ENCODE measurements around the gene NFKBIA.
"Not testable (repeated sequence)": the region's sequence is repeated elsewhere in the genome, so short reads cannot be mapped to it uniquely, and the experiment has no call there.

Gene NFKBIA

DNA sequence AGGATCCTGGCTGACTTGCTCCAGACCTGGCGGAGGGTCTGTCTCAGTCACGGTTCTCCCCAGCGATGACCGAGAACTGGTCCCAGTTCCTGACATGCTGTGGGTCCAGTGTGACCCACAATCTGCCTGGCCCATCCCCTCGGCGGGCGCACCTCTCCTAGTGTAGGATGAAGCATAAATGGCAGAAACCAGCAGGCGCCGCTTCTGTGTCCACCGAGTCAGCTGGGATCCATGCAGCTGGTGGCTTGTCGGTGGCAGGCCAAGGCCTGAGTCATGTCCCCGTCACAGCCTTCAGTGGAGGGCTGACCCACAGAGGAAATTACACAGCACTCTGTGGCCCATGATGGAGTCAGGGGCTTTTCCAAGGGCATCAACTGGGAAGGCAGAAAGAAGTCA is 38.5 kb downstream of the NFKBIA start:
- DNase-seq, result no peak

DNA sequence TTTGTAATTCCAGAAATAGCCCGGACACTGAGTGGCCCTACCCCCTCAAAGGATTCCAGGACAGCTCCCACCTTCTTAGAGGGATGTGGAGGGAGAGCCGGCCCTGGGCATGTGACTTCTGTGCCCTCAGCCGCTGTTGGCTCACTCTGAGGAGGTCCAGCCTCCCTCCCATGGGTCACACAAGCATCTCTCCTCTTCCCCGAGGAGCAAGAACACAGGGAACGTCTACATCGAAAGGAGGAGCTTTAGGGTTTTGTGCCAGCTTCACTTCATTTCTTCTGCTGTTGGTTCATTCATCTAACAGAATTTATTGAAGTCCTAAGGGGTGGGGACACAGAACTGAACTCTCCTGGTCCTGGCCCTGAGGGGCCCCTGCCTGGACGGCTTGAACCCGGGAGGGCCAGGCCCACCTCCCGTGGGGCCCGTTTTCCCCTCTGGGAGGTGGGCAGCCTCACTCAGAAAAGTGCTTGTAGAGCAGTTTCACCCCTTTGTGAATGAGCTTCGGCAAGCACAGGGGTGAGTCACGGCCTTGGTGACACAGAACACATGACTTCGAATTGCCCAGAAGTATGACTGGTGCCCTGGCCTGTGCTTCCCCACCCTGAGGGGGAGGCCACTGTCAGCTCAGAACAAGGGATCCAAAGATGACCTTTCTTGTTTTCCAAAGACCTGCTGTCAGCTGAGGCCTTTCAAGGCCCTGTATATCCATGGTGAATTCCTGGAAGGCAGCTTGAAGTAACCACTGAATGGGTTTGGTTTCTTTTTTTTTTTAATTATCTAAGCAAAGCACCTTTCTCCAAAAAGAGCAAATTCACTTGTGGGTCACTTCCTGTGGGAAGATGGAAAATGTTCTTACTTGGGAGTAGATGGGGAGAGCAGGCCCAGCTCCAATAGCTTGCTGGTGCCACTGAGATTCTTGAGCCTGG is 39.2 kb downstream of the NFKBIA start:
- DNase-seq, result no peak

DNA sequence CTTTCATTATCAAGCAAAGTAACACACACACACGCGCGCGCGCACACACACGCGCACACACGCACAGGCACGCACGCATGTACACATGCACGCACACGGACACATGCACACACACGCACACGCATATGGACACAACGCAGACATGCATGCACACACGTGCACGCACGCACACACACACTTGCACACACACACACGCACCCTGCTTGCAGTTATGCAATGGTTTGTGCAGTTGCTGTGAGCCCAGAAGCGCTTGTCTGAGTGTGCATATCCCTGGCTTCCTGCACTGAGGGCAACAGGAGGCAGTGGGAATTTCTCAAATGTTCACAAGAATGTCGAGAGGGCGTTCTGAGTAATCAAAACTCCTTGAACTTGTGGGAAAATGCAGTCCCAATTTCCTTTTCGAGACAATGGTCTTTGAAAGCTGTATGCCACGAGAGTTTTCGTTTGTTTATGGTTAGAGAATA is 41.6 kb downstream of the NFKBIA start:
- no peak for DNase-seq

DNA sequence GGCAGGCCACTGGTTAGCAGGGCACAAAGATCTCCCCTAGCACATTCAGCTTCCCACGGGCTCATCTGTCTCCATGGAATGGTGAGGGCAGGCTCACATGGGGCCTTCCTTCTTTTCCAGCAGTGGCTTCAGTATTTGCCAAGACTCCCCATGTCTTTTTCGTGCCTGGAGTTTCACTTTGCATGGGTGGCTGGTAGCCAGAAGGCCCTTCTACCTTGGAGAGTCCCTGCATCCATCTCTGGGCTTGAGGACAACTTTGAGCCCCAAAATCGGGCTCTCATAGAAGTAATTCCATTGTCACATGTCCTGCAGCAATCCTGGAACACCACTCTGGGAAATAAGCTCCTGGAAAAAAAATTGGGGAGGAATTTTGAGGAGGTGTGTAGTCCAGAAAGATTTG is 42.1 kb downstream of the NFKBIA start:
- no peak for DNase-seq

DNA sequence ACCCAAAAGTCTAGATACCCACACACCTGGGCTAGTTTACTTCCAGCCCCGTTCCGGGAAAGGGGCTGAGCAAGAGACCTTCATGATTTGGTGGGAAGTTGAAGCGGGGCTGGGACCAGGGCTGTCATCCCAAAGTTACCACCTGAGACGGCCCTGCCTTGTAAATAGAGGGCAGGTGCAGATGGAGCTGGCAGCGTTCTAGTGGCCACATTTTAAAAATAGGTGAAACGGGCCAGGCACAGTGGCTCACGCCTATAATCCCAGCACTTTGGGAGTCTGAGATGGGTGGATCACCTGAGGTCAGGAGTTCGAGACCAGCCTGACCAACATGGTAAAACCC is 43.4 kb downstream of the NFKBIA start:
- no peak for DNase-seq

DNA sequence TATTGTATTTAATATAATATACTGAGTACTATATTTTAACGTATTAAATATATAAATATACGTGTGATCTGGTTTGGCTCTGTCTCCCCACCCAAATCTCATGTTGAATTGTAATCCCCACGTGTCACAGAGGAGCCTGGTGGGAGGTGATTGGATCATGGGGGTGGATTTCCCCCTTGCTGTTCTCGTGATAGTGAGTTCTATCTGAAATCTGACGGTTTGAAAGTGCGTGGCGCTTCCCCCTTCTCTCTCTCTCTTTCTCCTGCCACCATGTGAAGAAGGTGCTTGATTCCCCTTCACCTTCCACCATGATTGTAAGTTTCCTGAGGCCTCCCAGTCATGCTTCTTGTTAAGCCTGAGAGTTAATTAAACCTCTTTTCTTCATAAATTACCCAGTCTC is 44.9 kb downstream of the NFKBIA start:
- DNase-seq, result not testable (repeated sequence)

DNA sequence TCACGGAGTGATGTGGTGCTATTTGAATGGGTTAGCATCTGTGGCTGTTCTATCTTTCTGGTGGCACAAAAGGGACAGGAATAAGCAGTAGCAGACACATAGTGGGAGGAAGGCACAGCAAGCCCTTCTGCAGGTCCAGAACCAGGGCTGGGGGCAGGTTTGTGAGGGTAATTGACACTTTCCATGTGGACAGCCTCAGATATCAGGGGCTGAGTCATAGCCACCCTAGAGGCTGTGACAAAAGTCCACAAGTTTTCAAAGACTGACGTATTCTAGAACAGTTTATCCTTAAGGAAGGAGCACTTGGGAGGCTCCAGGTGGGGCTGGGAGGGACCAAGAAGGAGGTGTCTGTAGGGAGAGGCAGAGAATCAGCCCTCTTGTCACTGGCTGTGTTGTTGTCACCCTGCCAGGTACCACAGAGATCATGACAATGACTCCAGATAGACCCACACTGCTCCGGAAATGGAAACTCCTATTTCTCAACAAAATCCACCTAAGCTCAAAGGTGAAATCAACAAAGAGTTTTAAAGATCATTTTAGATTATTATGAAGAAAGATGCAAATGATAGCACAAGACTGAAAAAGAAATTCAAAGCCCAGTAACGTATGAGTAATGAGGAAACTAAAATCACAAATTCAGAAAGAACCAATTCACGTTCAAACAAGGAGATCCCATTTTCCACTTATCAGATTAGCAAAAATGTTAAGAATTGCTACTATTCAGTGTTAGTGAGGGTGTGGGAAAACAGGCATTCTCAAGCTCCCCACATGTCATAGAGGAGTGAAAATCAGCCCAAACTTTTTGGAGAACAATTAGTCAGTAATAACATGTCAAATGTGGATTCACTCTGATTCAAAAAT is 48.3 kb downstream of the NFKBIA start:
- no peak for DNase-seq

DNA sequence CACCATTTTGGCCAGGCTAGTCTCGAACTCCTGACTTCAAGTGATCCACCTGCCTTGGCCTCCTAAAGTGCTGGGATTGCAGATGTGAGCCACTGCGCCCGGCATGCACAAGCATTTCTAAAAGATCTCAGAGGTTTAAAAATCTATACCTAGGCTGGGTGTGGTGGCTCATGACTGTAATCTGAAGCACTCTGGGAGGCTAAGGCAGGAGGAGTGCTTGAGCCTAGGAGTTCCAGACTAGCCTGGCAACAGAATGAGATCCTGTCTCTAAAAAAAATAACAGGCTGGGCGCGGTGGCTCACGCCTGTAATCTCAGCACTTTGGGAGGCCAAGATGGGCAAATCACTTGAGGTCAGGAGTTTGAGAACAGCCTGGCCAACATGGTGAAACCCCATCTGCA is 49.3 kb downstream of the NFKBIA start:
- not testable (repeated sequence) for DNase-seq

DNA sequence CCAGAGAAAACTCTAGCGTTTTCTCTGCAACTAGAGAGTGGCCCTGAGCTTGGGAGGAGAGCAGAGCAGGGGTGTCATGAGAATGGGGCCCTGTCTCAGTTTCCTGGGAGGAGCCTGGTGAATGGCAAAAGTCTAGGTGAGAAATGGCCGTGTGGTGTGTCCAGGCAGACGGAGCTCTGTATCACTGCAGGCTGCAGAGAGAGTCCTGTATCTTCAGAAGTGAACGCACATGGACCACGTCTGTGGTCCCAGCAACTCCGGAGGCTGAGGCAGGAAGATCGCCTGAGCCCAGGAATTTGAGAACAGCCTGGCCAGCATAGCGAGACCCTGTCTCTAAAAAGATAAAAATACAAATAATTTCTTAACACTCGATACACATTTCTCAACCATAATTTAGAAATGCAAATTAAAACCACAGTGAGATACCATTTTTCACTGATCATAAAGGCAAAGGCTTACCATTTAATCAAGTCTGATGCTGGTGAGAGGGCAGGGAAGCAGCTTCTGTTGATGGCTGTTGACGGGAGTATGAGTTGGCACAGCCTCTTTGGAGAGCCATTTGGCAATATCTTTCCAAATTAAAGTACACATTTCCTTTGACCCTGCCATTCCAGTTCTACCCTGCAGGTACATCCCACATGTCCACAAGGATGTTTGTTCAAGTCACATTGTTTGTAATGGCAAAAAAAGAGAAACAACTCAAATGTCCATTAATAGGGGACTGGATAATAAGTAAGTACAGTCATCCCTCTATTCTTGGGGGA is 51.0 kb downstream of the NFKBIA start:
- DNase-seq, result no peak

DNA sequence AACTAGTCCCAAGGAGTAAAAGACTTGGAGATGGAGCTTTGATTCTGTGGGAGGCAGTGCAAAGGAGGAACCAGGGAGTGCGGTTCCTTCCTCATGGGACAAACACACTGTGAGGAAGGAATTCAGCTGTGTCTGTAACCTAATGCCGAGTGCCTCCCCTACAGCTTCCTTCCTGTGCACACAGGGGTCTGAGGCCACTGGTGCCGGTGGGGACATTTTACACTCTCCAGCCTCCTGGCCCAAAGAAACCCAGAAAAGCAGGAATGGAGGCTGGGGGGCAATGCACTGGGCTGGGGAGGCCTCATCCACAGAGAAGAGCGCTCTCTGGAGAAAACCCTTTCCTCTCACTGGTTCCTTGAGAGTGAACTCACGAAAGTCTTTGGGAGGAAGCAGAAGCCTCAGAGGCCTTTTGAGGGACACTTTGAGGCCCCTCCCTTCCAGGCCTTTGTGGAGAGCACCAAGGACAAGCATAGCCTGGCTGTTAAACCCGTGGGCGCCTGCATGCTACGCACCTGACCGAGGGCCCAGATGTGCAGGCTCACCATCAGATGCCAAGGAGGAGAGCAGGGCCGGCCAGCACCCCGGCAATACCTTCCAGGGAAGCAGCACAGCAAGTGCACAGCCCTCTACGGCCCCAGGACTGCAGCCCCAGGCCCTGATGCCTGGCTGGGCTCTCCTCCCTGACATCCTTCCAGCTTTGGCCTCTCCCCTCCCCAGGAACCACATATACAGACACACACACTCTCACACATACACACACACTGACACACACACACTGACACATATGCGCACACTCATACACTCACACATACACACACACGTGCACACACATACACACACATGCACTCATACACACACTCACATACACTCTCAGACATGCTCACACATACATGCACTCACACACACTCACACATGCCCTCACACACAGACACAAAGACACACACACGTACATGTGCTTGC is 52.0 kb downstream of the NFKBIA start:
- no peak for DNase-seq

DNA sequence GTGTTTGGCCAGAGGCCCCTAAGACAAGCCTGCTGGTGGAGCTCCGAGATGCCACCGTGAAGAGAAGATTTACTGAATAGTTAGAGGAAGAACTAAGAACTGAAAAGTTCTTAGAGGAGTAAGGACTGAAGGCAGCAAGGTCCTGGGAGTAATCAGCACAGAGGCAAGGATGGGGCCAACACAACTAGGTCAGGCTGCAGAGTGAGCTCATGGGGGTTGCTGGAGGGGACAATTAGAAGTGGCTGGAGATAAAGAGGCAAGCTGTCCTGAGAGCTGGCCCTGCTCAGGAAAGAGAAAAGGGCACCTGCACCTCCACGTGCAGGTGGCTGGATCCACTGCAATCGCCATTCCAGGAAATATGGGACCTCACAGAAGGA is 52.7 kb downstream of the NFKBIA start:
- DNase-seq, result no peak
